CD4-positive, alpha-beta T cell treated with Interleukin-4 for 4 hours (primary cell): ENCODE results near the gene ZNF132.
"Not testable (repeated sequence)": the region's sequence is repeated elsewhere in the genome, so short reads cannot be mapped to it uniquely, and the experiment has no call there.

Source experiments
- DNase-seq: peaks from one replicate; pipeline ENCODE4 v3.0.0-alpha.2; 2020

Gene ZNF132

GRCh38 chr19:58466760-58467589 is 27.0 kb upstream of the ZNF132 start, which contains the start of gene ZNF324:
TSS of gene ZNF324 (plus strand) at chr19:58467080. CDS start at chr19:58469186, 2,106 bp downstream.
- peak; percentile 95 for DNase-seq

- DNase-seq, result no peak
These were observed 26.3 kb upstream of the ZNF132 start for GRCh38 chr19:58466089-58466759.

GRCh38 chr19:58460039-58460438 is 20.1 kb upstream of the ZNF132 start:
- DNase-seq, result no peak

GRCh38 chr19:58456111-58456510 is 16.2 kb upstream of the ZNF132 start:
- DNase-seq, result no peak

- DNase-seq, result no peak
These were observed 15.4 kb upstream of the ZNF132 start for GRCh38 chr19:58455306-58455705.

- DNase-seq, result no peak
These were observed 13.8 kb upstream of the ZNF132 start for GRCh38 chr19:58453743-58454142.

- DNase-seq, result peak; percentile 96
These were observed 11.6 kb upstream of the ZNF132 start, which contains the start of gene ZNF324B for GRCh38 chr19:58451358-58452101. TSS of gene ZNF324B (plus strand) at chr19:58451622. CDS start at chr19:58453702, 2,080 bp downstream.

- no peak for DNase-seq
These were observed 11.0 kb upstream of the ZNF132 start for GRCh38 chr19:58450856-58451357.

- not testable (repeated sequence) for DNase-seq
These were observed 10.0 kb upstream of the ZNF132 start for GRCh38 chr19:58449980-58450379.

- DNase-seq, result not testable (repeated sequence)
These were observed 8.9 kb upstream of the ZNF132 start for GRCh38 chr19:58448860-58449259.

GRCh38 chr19:58442986-58443385 is 3.0 kb upstream of the ZNF132 start:
- DNase-seq, result not testable (repeated sequence)

- DNase-seq, result no peak
These were observed 603 bp upstream of the ZNF132 start for GRCh38 chr19:58440556-58440955.

GRCh38 chr19:58434217-58434616 is 5.7 kb downstream of the ZNF132 start:
- no peak for DNase-seq

GRCh38 chr19:58429745-58430144 is 10.2 kb downstream of the ZNF132 start:
- DNase-seq, result no peak

- no peak for DNase-seq
These were observed 11.3 kb downstream of the ZNF132 start for GRCh38 chr19:58428617-58429016.

GRCh38 chr19:58417071-58417470 is 22.9 kb downstream of the ZNF132 start:
- DNase-seq, result no peak

GRCh38 chr19:58416604-58417003 is 23.3 kb downstream of the ZNF132 start:
- DNase-seq, result no peak

GRCh38 chr19:58409010-58409790 is 30.8 kb downstream of the ZNF132 start:
- no peak for DNase-seq

GRCh38 chr19:58408152-58409009 is 31.6 kb downstream of the ZNF132 start, which contains the start of gene ZNF584:
TSS of gene ZNF584 (plus strand) at chr19:58408649. CDS start at chr19:58409148, 499 bp downstream.
- DNase-seq, result peak; percentile 94

GRCh38 chr19:58407658-58408151 is 32.2 kb downstream of the ZNF132 start:
- DNase-seq, result no peak
